Non-pigmented ciliary epithelial cell (primary cell): ENCODE data around the gene KRT27.

ENCODE experiments used
- DNase-seq: peaks from one replicate; pipeline ENCODE4 v3.0.0-alpha.2; 2010; ENCODE audit warnings: low read depth

KRT27 gene

GRCh38 chr17:40809721-40810421 lies 27.5 kb upstream of the KRT27 start:
- no peak for DNase-seq

- no peak for DNase-seq
These were observed 23.8 kb upstream of the KRT27 start for GRCh38 chr17:40806131-40806530.

- DNase-seq = no peak
These were observed 21.3 kb upstream of the KRT27 start for GRCh38 chr17:40803617-40804082.

GRCh38 chr17:40801157-40801556 lies 18.8 kb upstream of the KRT27 start:
- no peak for DNase-seq

GRCh38 chr17:40800381-40800780 lies 18.0 kb upstream of the KRT27 start:
- DNase-seq = no peak

GRCh38 chr17:40799859-40800258 lies 17.5 kb upstream of the KRT27 start, which contains the start of gene KRT28:
Gene KRT28 (minus strand): TSS chr17:40799959. CDS start chr17:40799893, 66 bp downstream.
- DNase-seq = no peak

GRCh38 chr17:40796846-40797245 lies 14.5 kb upstream of the KRT27 start:
- no peak for DNase-seq

GRCh38 chr17:40795019-40795667 lies 12.8 kb upstream of the KRT27 start:
- DNase-seq = no peak

GRCh38 chr17:40794466-40794865 lies 12.1 kb upstream of the KRT27 start:
- no peak for DNase-seq

- no peak for DNase-seq
These were observed 11.5 kb upstream of the KRT27 start for GRCh38 chr17:40793832-40794231.

GRCh38 chr17:40791787-40792436 lies 9.6 kb upstream of the KRT27 start:
- DNase-seq = no peak

GRCh38 chr17:40791111-40791510 lies 8.8 kb upstream of the KRT27 start:
- DNase-seq = no peak

- no peak for DNase-seq
These were observed 3.0 kb downstream of the KRT27 start for GRCh38 chr17:40779181-40779909.

GRCh38 chr17:40778461-40778860 lies 3.9 kb downstream of the KRT27 start:
- DNase-seq = no peak

GRCh38 chr17:40777971-40778370 lies 4.4 kb downstream of the KRT27 start:
- no peak for DNase-seq

- no peak for DNase-seq
These were observed 4.9 kb downstream of the KRT27 start for GRCh38 chr17:40777459-40777858.

- DNase-seq = no peak
These were observed 6.4 kb downstream of the KRT27 start for GRCh38 chr17:40775945-40776344.

- DNase-seq = no peak
These were observed 10.2 kb downstream of the KRT27 start, which contains the start of gene KRT26 for GRCh38 chr17:40772101-40772500. Gene KRT26 (minus strand): TSS chr17:40772201. CDS start chr17:40772113, 88 bp downstream.

GRCh38 chr17:40765657-40766056 lies 16.7 kb downstream of the KRT27 start:
- DNase-seq = no peak

- no peak for DNase-seq
These were observed 18.6 kb downstream of the KRT27 start for GRCh38 chr17:40763752-40764151.

- no peak for DNase-seq
These were observed 22.0 kb downstream of the KRT27 start for GRCh38 chr17:40760105-40761016.
